K562 (cell line): Measurements from ENCODE around the gene ZBTB44. TPM values are rescaled to one million over a fixed set of nuclear protein-coding genes. Genes with fewer than 3 reads are reported as not detected.

ENCODE experiments used
- ATAC-seq: fragments of 200-7000 bp; cut with Tn5 transposase; 3 replicates; pipeline ENCODE4 v1.9.1; 2020; ENCODE audit warnings: moderate library complexity
- BruUV-seq: library from RNA; stranded (reverse); fragments of 400-500 nt; replicated peaks from 2 replicates; lab custom pipeline; 2021; lab: Mats Ljungman, UMichigan
- CTCF ChIA-PET: fragments of 300-600 bp; formaldehyde crosslinking; extraction: SDS; loops from one replicate; lab custom pipeline; 2021; ENCODE audit warnings: low intra/inter-chr PET ratio; lab: Yijun Ruan, JAX
- POLR2A ChIA-PET: fragments of 300-600, 350-650 bp; sonication (Branson Sonifier 250); formaldehyde crosslinking; extraction: SDS; loops from one replicate; lab custom pipeline; 2021; ENCODE audit warnings: antibody characterized with exemption, inconsistent platforms; lab: Yijun Ruan, JAX
- DNase-seq, 4 experiments: peaks; one replicate each; pipeline versions ENCODE4 v3.0.0 to v3.0.0-alpha.2; 2011 to 2018; ENCODE audit warnings: low spot score in 3 of 4, mixed read lengths in 3 of 4; ENCODE audit errors: extremely low read depth in 1 of 4
- FAIRE-seq: peaks from 2 replicates; lab custom pipeline; 2011; peaks lifted over from hg19 to GRCh38; lab: Jason Lieb, UNC
- H2AFZ ChIP-seq: 2 replicates; pipeline ENCODE4 v1.6.0; 2011; ENCODE audit warnings: low read depth, low read length, control low read depth, inconsistent platforms
- H3K27ac ChIP-seq: fragments of 200-600 bp; 3 replicates; pipeline ENCODE4 v1.8.0; 2011; ENCODE audit warnings: low read depth, mild to moderate bottlenecking, control low read depth, inconsistent platforms, low read length, moderate library complexity, mixed read lengths; ENCODE audit errors: extremely low read depth
- H3K27me3 ChIP-seq, 2 experiments: fragments of 300-600 bp in 1 of 2; 2 replicates in 1 of 2; 3 replicates in 1 of 2; pipeline versions ENCODE4 v1.6.0 to v1.8.0; 2011; ENCODE audit warnings: inconsistent platforms in 2 of 2, low read length in 2 of 2, mild to moderate bottlenecking in 1 of 2, mixed read lengths in 1 of 2, moderate library complexity in 1 of 2; ENCODE audit not compliant: control insufficient read depth in 2 of 2, insufficient read depth in 2 of 2
- H3K36me3 ChIP-seq: fragments of 300-600 bp; 3 replicates; pipeline ENCODE4 v1.8.0; 2011; ENCODE audit warnings: mild to moderate bottlenecking, low read length, inconsistent platforms; ENCODE audit not compliant: control insufficient read depth, insufficient read depth
- H3K4me1 ChIP-seq, 2 experiments: fragments of 200-600 bp in 1 of 2; replicated peaks in 1 of 2; 2 replicates in 1 of 2; 3 replicates in 1 of 2; pipeline versions ENCODE4 v1.5.1 to v1.8.0; 2011; ENCODE audit warnings: inconsistent platforms in 2 of 2, low read length in 2 of 2, mild to moderate bottlenecking in 1 of 2, mixed read lengths in 1 of 2, moderate library complexity in 1 of 2; ENCODE audit not compliant: control insufficient read depth in 2 of 2, insufficient read depth in 2 of 2
- H3K4me2 ChIP-seq: 2 replicates; pipeline ENCODE4 v1.6.1; 2011; ENCODE audit warnings: low read length, control low read depth, inconsistent platforms, mixed read lengths; ENCODE audit not compliant: insufficient read depth
- H3K4me3 ChIP-seq: fragments of 200-600 bp; sonication (generic), shearing (Covaris generic); 2 replicates; pipeline ENCODE4 v1.5.1; 2016; ENCODE audit warnings: control low read depth, inconsistent platforms
- H3K79me2 ChIP-seq: fragments of 200-600 bp; 3 replicates; pipeline ENCODE4 v1.8.0; 2011; ENCODE audit warnings: low read length, inconsistent platforms; ENCODE audit not compliant: control insufficient read depth, insufficient read depth
- H3K9ac ChIP-seq, 2 experiments: 2 replicates each; pipeline versions ENCODE4 v1.6.0 to v1.6.1; 2011; ENCODE audit warnings: low read depth in 2 of 2, low read length in 2 of 2, control low read depth in 1 of 2, inconsistent platforms in 1 of 2, mild to moderate bottlenecking in 1 of 2, mixed read lengths in 1 of 2; ENCODE audit not compliant: insufficient read depth in 1 of 2
- H3K9me1 ChIP-seq: one replicate; pipeline ENCODE4 v1.6.0; 2011; ENCODE audit warnings: inconsistent platforms, mild to moderate bottlenecking, low read length, moderate library complexity; ENCODE audit not compliant: control insufficient read depth, insufficient read depth
- H3K9me3 ChIP-seq: replicated peaks from 2 replicates; pipeline ENCODE4 v1.5.1; 2011; ENCODE audit warnings: low read depth, low read length, inconsistent platforms; ENCODE audit not compliant: control insufficient read depth, insufficient read depth
- H4K20me1 ChIP-seq: replicated peaks from 2 replicates; pipeline ENCODE4 v1.6.1; 2011; ENCODE audit warnings: low read length, inconsistent platforms, mixed read lengths; ENCODE audit not compliant: control insufficient read depth, insufficient read depth
- CBFA2T2 ChIP-seq: fragments of 450-650 bp; conservative IDR thresholded peaks from 2 replicates; pipeline ENCODE4 v1.6.1; 2017; ENCODE audit warnings: mild to moderate bottlenecking
- FOXA1 ChIP-seq: fragments of 450-650 bp; IDR thresholded peaks from 2 replicates; pipeline ENCODE4 v1.6.1; 2016; ENCODE audit warnings: mild to moderate bottlenecking, borderline replicate concordance
- HMG20A ChIP-seq: fragments of 450-650 bp; formaldehyde crosslinking; conservative IDR thresholded peaks from 2 replicates; pipeline ENCODE4 v1.4.0; 2020; ENCODE audit warnings: mild to moderate bottlenecking, mixed read lengths
- KDM4B ChIP-seq, 2 experiments: fragments of 450-650 bp in 1 of 2; sonication (generic) in 1 of 2; IDR thresholded peaks; 2 replicates each; pipeline ENCODE4 v1.6.1; 2016 to 2017; ENCODE audit warnings: borderline replicate concordance in 2 of 2, antibody characterized with exemption in 1 of 2, low read depth in 1 of 2, mild to moderate bottlenecking in 1 of 2
- MAFK ChIP-seq: IDR thresholded peaks from 2 replicates; pipeline ENCODE4 v1.6.1; 2011; ENCODE audit warnings: low read length, improper control_type of control experiment
- MLX ChIP-seq, 2 experiments: fragments of 450-650 bp in 1 of 2; sonication (generic) in 1 of 2; formaldehyde crosslinking; conservative IDR thresholded peaks; 2 replicates each; pipeline versions ENCODE4 v1.4.0 to v1.8.1; 2020 to 2022; ENCODE audit warnings: mild to moderate bottlenecking in 1 of 2, missing genetic modification reagents in 1 of 2
- PHTF2 ChIP-seq: fragments of 250-450 bp; sonication (Bioruptor Pico); IDR thresholded peaks from 2 replicates; pipeline ENCODE4 v1.5.0; 2021; ENCODE audit warnings: mild to moderate bottlenecking
- SMAD3 ChIP-seq: fragments of 450-650 bp; formaldehyde crosslinking; conservative IDR thresholded peaks from 2 replicates; pipeline ENCODE4 v1.4.0; 2020; ENCODE audit warnings: mild to moderate bottlenecking
- SRSF1 ChIP-seq: fragments of 200-400 bp; formaldehyde crosslinking; IDR thresholded peaks from 2 replicates; pipeline ENCODE4 v1.6.1; 2017; ENCODE audit warnings: mild to moderate bottlenecking, low read depth, low read length, moderate library complexity
- XRCC4 ChIP-seq: IDR thresholded peaks from one replicate; pipeline ENCODE4 v1.6.1; 2011; ENCODE audit not compliant: insufficient read depth, insufficient read length; ENCODE audit errors: extremely low read depth
- ZNF174 ChIP-seq: fragments of 250-450 bp; sonication (Bioruptor Pico); IDR thresholded peaks from 2 replicates; pipeline ENCODE4 v1.4.0; 2020; ENCODE audit warnings: mild to moderate bottlenecking
- ZNF408 ChIP-seq: fragments of 250-450 bp; sonication (Bioruptor Pico); IDR thresholded peaks from 2 replicates; pipeline ENCODE4 v1.4.0; 2020; ENCODE audit warnings: low read depth, mild to moderate bottlenecking, moderate library complexity
- ZNF655 ChIP-seq: fragments of 250-450 bp; sonication (Bioruptor Pico); IDR thresholded peaks from 2 replicates; pipeline ENCODE4 v1.5.0; 2021
- ZNF76 ChIP-seq: fragments of 250-450 bp; sonication (Bioruptor Pico); IDR thresholded peaks from 2 replicates; pipeline ENCODE4 v1.4.0; 2020; ENCODE audit warnings: mild to moderate bottlenecking, moderate library complexity, borderline replicate concordance
- WGBS: fragments of 100-300 bp; shearing (Covaris generic); methylation state at CpG from one replicate; pipeline ENCODE4 v1.1.6; 2016; ENCODE audit warnings: low coverage, mixed read lengths; ENCODE audit not compliant: insufficient coverage; ENCODE audit errors: missing lambda C conversion rate; 5-methylcytosine and 5-hydroxymethylcytosine counted together
- in situ Hi-C: fragments of 300-500 bp; cut with MboI; formaldehyde crosslinking; loops from 4 replicates; pipeline ENCODE4 v1.15.0; 2018; ENCODE audit warnings: inconsistent platforms, mixed read lengths
- intact Hi-C: fragments of 100-400 bp; cut with micrococcal nuclease; formaldehyde crosslinking; loops from 2 replicates; pipeline ENCODE4 v1.14.2; 2022
- polyA plus RNA-seq, 8 experiments: library from polyadenylated mRNA; depleted of rRNA in 4 of 8; stranded (reverse) in 5 of 8; unstranded in 3 of 8; fragments of >200 nt; fragmentation: Nextera tagmentation in 2 of 8; fragmentation: Illumina TruSeq in 1 of 8; extraction: Ambion mirVana in 2 of 8; extraction: Trizol in 1 of 8; gene quantifications; 2 replicates each; pipeline versions ENCODE4 v1.2.1 to v1.2.3, GENCODE V29; 2011 to 2014; ENCODE audit warnings: inconsistent platforms in 1 of 8, missing spikeins in 1 of 8
- total RNA-seq, 7 experiments: library from RNA; depleted of rRNA in 6 of 7; stranded (reverse); fragments of >200 nt in 6 of 7; fragmentation: Illumina TruSeq in 2 of 7; extraction: Trizol in 2 of 7; gene quantifications; 2 replicates each; pipeline versions ENCODE4 v1.2.1 to v1.2.3, GENCODE V29; 2011 to 2021; ENCODE audit warnings: low replicate concordance in 1 of 7
- TF ChIP-seq, protein P1 (sequence below): sonication (generic); formaldehyde crosslinking; IDR thresholded peaks from 2 replicates; pipeline ENCODE4 v1.8.1; 2023; ENCODE audit warnings: mild to moderate bottlenecking, missing genetic modification reagents
- TF ChIP-seq, protein P2 (sequence below): IDR thresholded peaks from 2 replicates; pipeline ENCODE4 v1.6.1; 2014; ENCODE audit warnings: antibody characterized with exemption

The ZBTB44 gene
- total and polyA plus RNA-seq, 9 of the 15 experiments (the other 6 are each of a cell fraction or from before 2014, with no cell fraction given), result 4.7 to 27.1 (median 17.3) TPM

DNA sequence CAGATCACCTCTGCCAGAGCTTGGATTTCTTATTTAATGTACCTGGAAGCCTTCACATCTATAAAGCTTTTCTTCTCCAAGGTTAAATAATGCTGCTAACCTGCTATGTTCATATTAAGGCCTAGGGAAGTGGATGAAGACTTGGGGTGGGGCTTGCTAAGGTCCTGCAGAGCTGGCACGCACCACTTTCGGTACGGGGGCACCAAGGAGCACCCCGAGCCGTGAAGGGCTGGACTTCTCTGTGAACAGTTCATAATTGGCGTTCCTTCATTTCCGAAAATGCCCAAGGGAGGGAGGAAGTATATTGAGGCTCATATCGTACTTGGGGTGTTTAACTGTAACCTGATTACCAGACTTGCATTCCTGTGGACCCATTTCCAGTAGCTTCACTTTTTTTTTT, 95.6 kb downstream of the ZBTB44 start:
- intact Hi-C loops, result no loop called here
- BruUV-seq, result no TSS peak
- CTCF ChIA-PET, result no interaction called here
- Histone ChIP-seq H3K27me3 (peaks cover 33 to 73% of the 10 kb centered on the region in 2 experiments), H3K36me3 (no peaks in the 10 kb centered on the region), H2AFZ (no peak overlapping the region), H3K4me3 (no peak overlapping the region), H3K9ac (no peak overlapping the region), H3K9me1 (no peaks in the 10 kb centered on the region), H3K4me2 (no peak overlapping the region), H4K20me1 (no peaks in the 10 kb centered on the region; the same call in none of the 2 replicates), H3K79me2 (no peaks in the 10 kb centered on the region), H3K4me1 (no peaks in the 10 kb centered on the region), H3K9me3 (no peaks in the 10 kb centered on the region), H3K27ac (no peak overlapping the region)
- in situ Hi-C loops, result loop anchor here (10.0 kb wide), 1 partner anchor 206 kb away; the partner anchor contains the start of gene ADAMTS8
- DNase-seq (no peak), FAIRE-seq (no peak), ATAC-seq (no peak)
- TF ChIP-seq XRCC4, result no peak
- no peak for TF ChIP-seq MLX (CRISPR knock-in tag; conservative IDR thresholded peaks at IDR 0.05)
- TF ChIP-seq, protein P1, sequence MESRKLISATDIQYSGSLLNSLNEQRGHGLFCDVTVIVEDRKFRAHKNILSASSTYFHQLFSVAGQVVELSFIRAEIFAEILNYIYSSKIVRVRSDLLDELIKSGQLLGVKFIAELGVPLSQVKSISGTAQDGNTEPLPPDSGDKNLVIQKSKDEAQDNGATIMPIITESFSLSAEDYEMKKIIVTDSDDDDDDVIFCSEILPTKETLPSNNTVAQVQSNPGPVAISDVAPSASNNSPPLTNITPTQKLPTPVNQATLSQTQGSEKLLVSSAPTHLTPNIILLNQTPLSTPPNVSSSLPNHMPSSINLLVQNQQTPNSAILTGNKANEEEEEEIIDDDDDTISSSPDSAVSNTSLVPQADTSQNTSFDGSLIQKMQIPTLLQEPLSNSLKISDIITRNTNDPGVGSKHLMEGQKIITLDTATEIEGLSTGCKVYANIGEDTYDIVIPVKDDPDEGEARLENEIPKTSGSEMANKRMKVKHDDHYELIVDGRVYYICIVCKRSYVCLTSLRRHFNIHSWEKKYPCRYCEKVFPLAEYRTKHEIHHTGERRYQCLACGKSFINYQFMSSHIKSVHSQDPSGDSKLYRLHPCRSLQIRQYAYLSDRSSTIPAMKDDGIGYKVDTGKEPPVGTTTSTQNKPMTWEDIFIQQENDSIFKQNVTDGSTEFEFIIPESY (CRISPR knock-in tag), result no peak
- no peak for TF ChIP-seq KDM4B (IDR thresholded peaks at IDR 0.05; ENCODE audit: borderline replicate concordance in 2 of 2, low read depth in 1 of 2)
- no peak for TF ChIP-seq PHTF2 (CRISPR knock-in tag)
- TF ChIP-seq, protein P2, sequence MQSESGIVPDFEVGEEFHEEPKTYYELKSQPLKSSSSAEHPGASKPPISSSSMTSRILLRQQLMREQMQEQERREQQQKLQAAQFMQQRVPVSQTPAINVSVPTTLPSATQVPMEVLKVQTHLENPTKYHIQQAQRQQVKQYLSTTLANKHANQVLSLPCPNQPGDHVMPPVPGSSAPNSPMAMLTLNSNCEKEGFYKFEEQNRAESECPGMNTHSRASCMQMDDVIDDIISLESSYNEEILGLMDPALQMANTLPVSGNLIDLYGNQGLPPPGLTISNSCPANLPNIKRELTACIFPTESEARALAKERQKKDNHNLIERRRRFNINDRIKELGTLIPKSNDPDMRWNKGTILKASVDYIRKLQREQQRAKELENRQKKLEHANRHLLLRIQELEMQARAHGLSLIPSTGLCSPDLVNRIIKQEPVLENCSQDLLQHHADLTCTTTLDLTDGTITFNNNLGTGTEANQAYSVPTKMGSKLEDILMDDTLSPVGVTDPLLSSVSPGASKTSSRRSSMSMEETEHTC, result no peak
- no peak for TF ChIP-seq ZNF174 (CRISPR knock-in tag)
- TF ChIP-seq MAFK, result no peak
- TF ChIP-seq ZNF76 (CRISPR knock-in tag), result no peak
- TF ChIP-seq HMG20A (CRISPR knock-in tag), result no peak
- TF ChIP-seq SMAD3, result no peak
- no peak for TF ChIP-seq ZNF655 (CRISPR knock-in tag)
- TF ChIP-seq FOXA1, result no peak
- no peak for TF ChIP-seq SRSF1
- no peak for TF ChIP-seq ZNF408
- no peak for TF ChIP-seq CBFA2T2
- POLR2A ChIA-PET, result interaction anchor here (1.7 kb wide), 1 partner anchor 16 kb away, joined by 4 read pairs; no protein-coding TSS in a partner anchor
- WGBS, result 2% methylated on average over 8 of the region's 8 CpGs
